ENCODE data around the gene XXYLT1. TPM values are rescaled to one million over a fixed set of nuclear protein-coding genes. Genes with fewer than 3 reads are reported as not detected.

Gene XXYLT1
- total and polyA plus RNA-seq, 8 donors: 1.8 to 5.0 (median 2.6) TPM

DNA sequence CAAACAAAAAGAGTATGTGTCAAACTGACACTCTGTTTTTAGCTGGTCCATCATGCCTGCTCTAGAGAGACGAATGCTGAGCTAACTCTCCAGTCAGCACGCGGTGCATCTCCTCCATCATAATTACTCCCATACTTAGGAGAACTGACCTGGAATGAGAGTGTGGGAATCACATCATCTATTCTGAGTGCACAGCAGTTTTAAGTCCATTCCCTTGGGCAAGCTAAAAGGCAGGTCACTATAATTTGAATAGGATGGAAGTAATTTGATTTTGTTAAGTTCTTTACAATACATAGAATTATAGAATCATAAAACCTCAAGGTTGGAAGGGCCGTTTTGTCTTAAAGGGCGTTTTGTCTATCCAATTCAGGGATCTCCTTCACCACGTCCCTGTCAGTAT is 251.6 kb downstream of the XXYLT1 start:
- no peaks in the 10 kb centered on the region for H3K4me1 ChIP-seq
- no peaks in the 10 kb centered on the region for H3K27me3 ChIP-seq
- ATAC-seq: no peak
- H3K9me3 ChIP-seq: no peaks in the 10 kb centered on the region
- H3K36me3 ChIP-seq: no peaks in the 10 kb centered on the region
- no peak overlapping the region for H3K27ac ChIP-seq
- TF ChIP-seq, protein P1, sequence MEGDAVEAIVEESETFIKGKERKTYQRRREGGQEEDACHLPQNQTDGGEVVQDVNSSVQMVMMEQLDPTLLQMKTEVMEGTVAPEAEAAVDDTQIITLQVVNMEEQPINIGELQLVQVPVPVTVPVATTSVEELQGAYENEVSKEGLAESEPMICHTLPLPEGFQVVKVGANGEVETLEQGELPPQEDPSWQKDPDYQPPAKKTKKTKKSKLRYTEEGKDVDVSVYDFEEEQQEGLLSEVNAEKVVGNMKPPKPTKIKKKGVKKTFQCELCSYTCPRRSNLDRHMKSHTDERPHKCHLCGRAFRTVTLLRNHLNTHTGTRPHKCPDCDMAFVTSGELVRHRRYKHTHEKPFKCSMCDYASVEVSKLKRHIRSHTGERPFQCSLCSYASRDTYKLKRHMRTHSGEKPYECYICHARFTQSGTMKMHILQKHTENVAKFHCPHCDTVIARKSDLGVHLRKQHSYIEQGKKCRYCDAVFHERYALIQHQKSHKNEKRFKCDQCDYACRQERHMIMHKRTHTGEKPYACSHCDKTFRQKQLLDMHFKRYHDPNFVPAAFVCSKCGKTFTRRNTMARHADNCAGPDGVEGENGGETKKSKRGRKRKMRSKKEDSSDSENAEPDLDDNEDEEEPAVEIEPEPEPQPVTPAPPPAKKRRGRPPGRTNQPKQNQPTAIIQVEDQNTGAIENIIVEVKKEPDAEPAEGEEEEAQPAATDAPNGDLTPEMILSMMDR (IDR thresholded peaks at IDR 0.05): no peak
- no peak for DNase-seq
- H3K4me3 ChIP-seq: no peak overlapping the region
- no peak for FAIRE-seq
- intact Hi-C loops (cut with DNase I): no loop called here
- 57 to 61% methylated on average over 6 of the region's 6 CpGs for WGBS, 2 donors

Small RNA genes lying within 50 kb of the gene (microRNA-seq; reads per million reads assigned to microRNA genes)
- 0 reads per million in 2 donors for gene MIR3137

Other genes starting within 250 kb of the XXYLT1 start
- gene ACAP2, start 171.9 kb upstream of the XXYLT1 start, total RNA-seq: 10 to 100 TPM; 12.4 to 21.1 (median 16.9) TPM
- 1 to 10 TPM; 4.2 to 7.3 TPM for gene ACAP2, start 171.9 kb upstream of the XXYLT1 start, polyA plus RNA-seq

Measured in pancreas (tissue), 10 donors.